HG03457 (cell line): ENCODE data around the gene RPUSD1.
A peak's percentile ranks its signal among the peaks of the same experiment; 100 is the strongest.

ENCODE experiments used
- ATAC-seq: cut with Tn5 transposase; IDR thresholded peaks from one replicate; pipeline ENCODE4 v1.9.1; 2021; ENCODE audit warnings: moderate number of reproducible peaks; ENCODE audit not compliant: unreplicated experiment

The RPUSD1 gene

GRCh38 chr16:819336-820043 lies 31.3 kb upstream of the RPUSD1 start:
- ATAC-seq, result no peak

GRCh38 chr16:818592-818991 lies 30.4 kb upstream of the RPUSD1 start:
- ATAC-seq, result no peak

GRCh38 chr16:818132-818531 lies 30.0 kb upstream of the RPUSD1 start:
- no peak for ATAC-seq

- no peak for ATAC-seq
Observed at GRCh38 chr16:817001-817906, 29.1 kb upstream of the RPUSD1 start.

GRCh38 chr16:815861-816260 lies 27.7 kb upstream of the RPUSD1 start:
- no peak for ATAC-seq

- ATAC-seq, result no peak
Observed at GRCh38 chr16:814974-815373, 26.8 kb upstream of the RPUSD1 start.

- no peak for ATAC-seq
Observed at GRCh38 chr16:813916-814412, 25.8 kb upstream of the RPUSD1 start.

GRCh38 chr16:813204-813915 lies 25.2 kb upstream of the RPUSD1 start:
- no peak for ATAC-seq

- ATAC-seq, result no peak
Observed at GRCh38 chr16:808085-808386, 19.9 kb upstream of the RPUSD1 start.

GRCh38 chr16:807347-808084 lies 19.3 kb upstream of the RPUSD1 start:
- peak; percentile 75 for ATAC-seq

- no peak for ATAC-seq
Observed at GRCh38 chr16:805474-805873, 17.3 kb upstream of the RPUSD1 start.

- ATAC-seq, result no peak
Observed at GRCh38 chr16:804193-805048, 16.2 kb upstream of the RPUSD1 start.

- no peak for ATAC-seq
Observed at GRCh38 chr16:803754-804080, 15.5 kb upstream of the RPUSD1 start.

- no peak for ATAC-seq
Observed at GRCh38 chr16:802914-803753, 15.0 kb upstream of the RPUSD1 start.

GRCh38 chr16:802461-802860 lies 14.3 kb upstream of the RPUSD1 start:
- no peak for ATAC-seq

GRCh38 chr16:801584-802363 lies 13.6 kb upstream of the RPUSD1 start:
- no peak for ATAC-seq

- ATAC-seq, result no peak
Observed at GRCh38 chr16:800834-801511, 12.8 kb upstream of the RPUSD1 start.
